H9 (cell line): ENCODE measurements around the gene CALN1. TPM values are rescaled to one million over a fixed set of nuclear protein-coding genes. Genes with fewer than 3 reads are reported as not detected.

Experiments
- DNase-seq: peaks from one replicate; pipeline ENCODE4 v3.0.0-alpha.2; 2017
- H2AFZ ChIP-seq: one replicate; pipeline ENCODE4 v1.6.1; 2013; ENCODE audit warnings: mild to moderate bottlenecking, low read length, control low read depth, moderate library complexity
- H2AK5ac ChIP-seq: 2 replicates; pipeline ENCODE4 v1.6.1; 2013; ENCODE audit warnings: low read length, control low read depth, mixed read lengths; ENCODE audit not compliant: insufficient read length
- H2BK120ac ChIP-seq: one replicate; pipeline ENCODE4 v1.6.1; 2013; ENCODE audit warnings: low read depth, mild to moderate bottlenecking, low read length, control low read depth, inconsistent platforms; ENCODE audit not compliant: poor library complexity, severe bottlenecking
- H2BK12ac ChIP-seq: 2 replicates; pipeline ENCODE4 v1.6.1; 2013; ENCODE audit warnings: low read length, control low read depth, mixed read lengths, low read depth; ENCODE audit not compliant: insufficient read length
- H2BK15ac ChIP-seq: 2 replicates; pipeline ENCODE4 v1.6.1; 2013; ENCODE audit warnings: low read depth, low read length, control low read depth
- H2BK20ac ChIP-seq: one replicate; pipeline ENCODE4 v1.6.1; 2013; ENCODE audit warnings: low read depth, mild to moderate bottlenecking, low read length, control low read depth, inconsistent platforms; ENCODE audit not compliant: poor library complexity, severe bottlenecking
- H2BK5ac ChIP-seq: 2 replicates; pipeline ENCODE4 v1.6.1; 2013; ENCODE audit warnings: low read length, control low read depth, mixed read lengths; ENCODE audit not compliant: insufficient read length
- H3K14ac ChIP-seq: 2 replicates; pipeline ENCODE4 v1.6.1; 2013; ENCODE audit warnings: low read length, control low read depth; ENCODE audit not compliant: insufficient read depth
- H3K18ac ChIP-seq: 2 replicates; pipeline ENCODE4 v1.6.1; 2013; ENCODE audit warnings: low read depth, mild to moderate bottlenecking, mixed read lengths, low read length, control low read depth; ENCODE audit not compliant: insufficient read length
- H3K23ac ChIP-seq: 2 replicates; pipeline ENCODE4 v1.6.1; 2013; ENCODE audit warnings: low read length, control low read depth, mixed read lengths, low read depth; ENCODE audit not compliant: insufficient read length
- H3K23me2 ChIP-seq: 2 replicates; pipeline ENCODE4 v1.6.1; 2013; ENCODE audit warnings: low read depth, mild to moderate bottlenecking, mixed read lengths, low read length, control low read depth; ENCODE audit not compliant: insufficient read length, poor library complexity, severe bottlenecking
- H3K27ac ChIP-seq: 2 replicates; pipeline ENCODE4 v1.5.1; 2013; ENCODE audit warnings: low read length, control low read depth, mixed read lengths, low read depth; ENCODE audit not compliant: insufficient read length
- H3K27me3 ChIP-seq: 2 replicates; pipeline ENCODE4 v1.6.1; 2013; ENCODE audit warnings: low read length, control low read depth, inconsistent platforms; ENCODE audit not compliant: insufficient read depth
- H3K4ac ChIP-seq: 2 replicates; pipeline ENCODE4 v1.6.1; 2013; ENCODE audit warnings: low read depth, mild to moderate bottlenecking, control low read depth, inconsistent platforms, low read length, moderate library complexity
- H3K4me1 ChIP-seq: 2 replicates; pipeline ENCODE4 v1.6.1; 2013; ENCODE audit warnings: low read length, control low read depth, inconsistent platforms; ENCODE audit not compliant: insufficient read depth
- H3K4me2 ChIP-seq: 2 replicates; pipeline ENCODE4 v1.6.1; 2013; ENCODE audit warnings: low read length, control low read depth, mixed read lengths; ENCODE audit not compliant: insufficient read length, insufficient read depth
- H3K56ac ChIP-seq: 2 replicates; pipeline ENCODE4 v1.6.1; 2013; ENCODE audit warnings: low read depth, mild to moderate bottlenecking, mixed read lengths, low read length, control low read depth; ENCODE audit not compliant: insufficient read length
- H3K79me1 ChIP-seq: 2 replicates; pipeline ENCODE4 v1.6.1; 2013; ENCODE audit warnings: low read depth, mild to moderate bottlenecking, moderate library complexity, low read length, control low read depth, inconsistent platforms; ENCODE audit not compliant: insufficient read depth, poor library complexity, severe bottlenecking
- H3K79me2 ChIP-seq: 2 replicates; pipeline ENCODE4 v1.6.1; 2013; ENCODE audit warnings: low read length, control low read depth, inconsistent platforms; ENCODE audit not compliant: insufficient read depth
- H3K9ac ChIP-seq: 2 replicates; pipeline ENCODE4 v1.6.1; 2013; ENCODE audit warnings: low read length, control low read depth, mixed read lengths; ENCODE audit not compliant: insufficient read length; ENCODE audit errors: extremely low read depth
- H3K9me3 ChIP-seq: one replicate; pipeline ENCODE4 v1.6.1; 2013; ENCODE audit warnings: low read depth, low read length, inconsistent platforms; ENCODE audit not compliant: control insufficient read depth
- H3T11ph ChIP-seq: one replicate; pipeline ENCODE4 v1.6.1; 2013; ENCODE audit warnings: mild to moderate bottlenecking, low read length, control low read depth, inconsistent platforms
- H4K20me1 ChIP-seq: one replicate; pipeline ENCODE4 v1.6.1; 2013; ENCODE audit not compliant: control insufficient read depth, insufficient read length, insufficient read depth
- H4K5ac ChIP-seq: 2 replicates; pipeline ENCODE4 v1.6.1; 2013; ENCODE audit warnings: low read depth, mild to moderate bottlenecking, mixed read lengths, low read length, control low read depth; ENCODE audit not compliant: insufficient read length
- H4K8ac ChIP-seq: replicated peaks from 2 replicates; pipeline ENCODE4 v1.6.1; 2013; ENCODE audit warnings: low read length, control low read depth, mixed read lengths, low read depth; ENCODE audit not compliant: insufficient read length
- H4K91ac ChIP-seq: 2 replicates; pipeline ENCODE4 v1.6.1; 2013; ENCODE audit warnings: low read depth, mild to moderate bottlenecking, moderate library complexity, mixed read lengths, low read length, control low read depth; ENCODE audit not compliant: insufficient read length
- H3K27ac Mint-ChIP-seq, 3 experiments: 2 replicates in 2 of 3; 3 replicates in 1 of 3; pipeline ENCODE4 v1.8.0; 2020 to 2021; ENCODE audit warnings: mixed read lengths in 3 of 3, mild to moderate bottlenecking in 1 of 3, moderate library complexity in 1 of 3
- H3K27me3 Mint-ChIP-seq: 2 replicates; pipeline ENCODE4 v1.8.0; 2021; ENCODE audit warnings: low read depth, mild to moderate bottlenecking, moderate library complexity, mixed read lengths
- H3K36me3 Mint-ChIP-seq, 3 experiments: 2 replicates in 2 of 3; 3 replicates in 1 of 3; pipeline ENCODE4 v1.8.0; 2020 to 2021; ENCODE audit warnings: low read depth in 3 of 3, mixed read lengths in 3 of 3; ENCODE audit not compliant: insufficient read depth in 1 of 3
- H3K4me1 Mint-ChIP-seq, 2 experiments: 2 replicates each; pipeline ENCODE4 v1.8.0; 2020; ENCODE audit warnings: mixed read lengths in 2 of 2
- H3K4me3 Mint-ChIP-seq, 2 experiments: 2 replicates in 1 of 2; 3 replicates in 1 of 2; pipeline ENCODE4 v1.8.0; 2020 to 2021; ENCODE audit warnings: mild to moderate bottlenecking in 2 of 2, mixed read lengths in 2 of 2, moderate library complexity in 1 of 2
- H3K9me3 Mint-ChIP-seq, 2 experiments: 2 replicates in 1 of 2; 3 replicates in 1 of 2; pipeline ENCODE4 v1.8.0; 2020; ENCODE audit warnings: mild to moderate bottlenecking in 2 of 2, mixed read lengths in 2 of 2, moderate library complexity in 1 of 2
- CTCF ChIP-seq: fragments of 200-600 bp; sonication (generic); conservative IDR thresholded peaks from 3 replicates; pipeline ENCODE4 v1.8.0; 2021; ENCODE audit warnings: antibody characterized with exemption, mild to moderate bottlenecking
- WGBS: extraction: QIAGEN DNeasy Blood & Tissue Kit; methylation state at CpG from one replicate; pipeline ENCODE4 v1.1.7; 2013; ENCODE audit warnings: missing lambda C conversion rate, low lambda C conversion rate, mixed read lengths; ENCODE audit not compliant: insufficient read length; ENCODE audit errors: extremely low coverage; 5-methylcytosine and 5-hydroxymethylcytosine counted together
- total RNA-seq: library from RNA; stranded (reverse); gene quantifications from 2 replicates; pipeline ENCODE4 v1.2.1, GENCODE V29; 2021

CALN1 gene
- total RNA-seq, 1 experiment from 2014 or later = 2.8 TPM

GRCh38 chr7:72078301-72078700 is 333.8 kb downstream of the CALN1 start:
- DNase-seq = no peak
- H2AK5ac ChIP-seq = no peak overlapping the region
- H4K8ac ChIP-seq = no peak overlapping the region
- no peak overlapping the region for H3T11ph ChIP-seq
- H4K5ac ChIP-seq = no peak overlapping the region
- no peaks in the 10 kb centered on the region for H3K27me3 ChIP-seq
- H2BK12ac ChIP-seq = no peak overlapping the region
- H3K27ac Mint-ChIP-seq = no peak overlapping the region
- H3K27ac ChIP-seq = no peak overlapping the region
- H3K4me3 Mint-ChIP-seq = no peak overlapping the region
- no peak overlapping the region for H4K91ac ChIP-seq
- TF ChIP-seq CTCF = no peak
- H2BK15ac ChIP-seq = no peak overlapping the region
- H2BK20ac ChIP-seq = no peak overlapping the region
- H3K9ac ChIP-seq = no peak overlapping the region
- H3K18ac ChIP-seq = no peak overlapping the region
- no peak overlapping the region for H2AFZ ChIP-seq
- H3K4ac ChIP-seq = no peak overlapping the region
- no peak overlapping the region for H3K14ac ChIP-seq
- no peak overlapping the region for H3K23ac ChIP-seq
- H2BK5ac ChIP-seq = no peak overlapping the region
- H3K79me1 ChIP-seq = no peaks in the 10 kb centered on the region
- H3K9me3 Mint-ChIP-seq = peaks cover 0 to 6% of the 10 kb centered on the region in 2 experiments; a peak in 3 of 5 replicates
- no peaks in the 10 kb centered on the region for H4K20me1 ChIP-seq
- no peak overlapping the region for H2BK120ac ChIP-seq
- peaks cover 0 to 3% of the 10 kb centered on the region in 2 experiments; a peak in 1 of 4 replicates for H3K4me1 Mint-ChIP-seq
- no peak overlapping the region for H3K56ac ChIP-seq
- H3K4me1 ChIP-seq = no peaks in the 10 kb centered on the region; the same call in 1 of the 2 replicates
- H3K4me2 ChIP-seq = no peak overlapping the region
- no peaks in the 10 kb centered on the region; the same call in 1 of the 2 replicates for H3K27me3 Mint-ChIP-seq
- WGBS = no CpG with 5 or more reads among the region's 8 CpGs
- H3K23me2 ChIP-seq = no peaks in the 10 kb centered on the region
- no peaks in the 10 kb centered on the region for H3K9me3 ChIP-seq
- H3K36me3 Mint-ChIP-seq = peaks cover 0 to 4% (median 4%) of the 10 kb centered on the region in 3 experiments; a peak in 3 of 7 replicates
- H3K79me2 ChIP-seq = no peaks in the 10 kb centered on the region
